ENCODE results near the gene GLT8D2. TPM values are rescaled to one million over a fixed set of nuclear protein-coding genes. Genes with fewer than 3 reads are reported as not detected.
A peak's percentile ranks its signal among the peaks of the same experiment; 100 is the strongest.

The GLT8D2 gene
- total RNA-seq, 1 donor: 55.3 TPM

DNA sequence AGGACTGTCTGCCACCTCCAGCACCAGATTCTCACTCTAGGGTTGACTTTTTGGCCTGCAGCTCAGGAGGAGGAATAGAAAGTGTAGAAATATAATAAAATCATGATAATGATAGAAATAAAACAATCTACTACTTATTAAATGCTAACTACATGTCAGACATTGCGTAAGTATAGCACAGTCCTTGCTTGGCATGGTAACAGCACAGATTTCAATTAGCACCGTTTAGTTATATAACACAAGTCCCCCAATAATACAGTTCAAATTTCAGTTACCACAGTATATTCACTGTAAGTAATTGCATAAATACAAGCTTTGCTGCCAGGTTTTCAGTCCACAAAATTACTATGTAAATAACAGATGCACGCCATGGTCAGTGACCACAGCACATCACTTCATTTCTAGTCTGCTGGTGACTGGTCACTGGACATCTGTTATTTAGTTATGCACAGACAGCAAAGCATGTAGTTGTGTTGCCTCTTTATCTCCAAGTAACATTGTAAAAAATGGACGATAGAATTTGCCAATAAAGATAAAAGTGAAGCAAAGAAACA, 6.5 kb upstream of the GLT8D2 start:
- TF ChIP-seq, protein P1, sequence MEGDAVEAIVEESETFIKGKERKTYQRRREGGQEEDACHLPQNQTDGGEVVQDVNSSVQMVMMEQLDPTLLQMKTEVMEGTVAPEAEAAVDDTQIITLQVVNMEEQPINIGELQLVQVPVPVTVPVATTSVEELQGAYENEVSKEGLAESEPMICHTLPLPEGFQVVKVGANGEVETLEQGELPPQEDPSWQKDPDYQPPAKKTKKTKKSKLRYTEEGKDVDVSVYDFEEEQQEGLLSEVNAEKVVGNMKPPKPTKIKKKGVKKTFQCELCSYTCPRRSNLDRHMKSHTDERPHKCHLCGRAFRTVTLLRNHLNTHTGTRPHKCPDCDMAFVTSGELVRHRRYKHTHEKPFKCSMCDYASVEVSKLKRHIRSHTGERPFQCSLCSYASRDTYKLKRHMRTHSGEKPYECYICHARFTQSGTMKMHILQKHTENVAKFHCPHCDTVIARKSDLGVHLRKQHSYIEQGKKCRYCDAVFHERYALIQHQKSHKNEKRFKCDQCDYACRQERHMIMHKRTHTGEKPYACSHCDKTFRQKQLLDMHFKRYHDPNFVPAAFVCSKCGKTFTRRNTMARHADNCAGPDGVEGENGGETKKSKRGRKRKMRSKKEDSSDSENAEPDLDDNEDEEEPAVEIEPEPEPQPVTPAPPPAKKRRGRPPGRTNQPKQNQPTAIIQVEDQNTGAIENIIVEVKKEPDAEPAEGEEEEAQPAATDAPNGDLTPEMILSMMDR (IDR thresholded peaks at IDR 0.05; ENCODE audit: insufficient read depth, low read length): no peak
- no peak for DNase-seq (ENCODE audit: low read depth)
- no peak overlapping the region for H3K4me3 ChIP-seq (ENCODE audit: low read depth, low read length)

- H3K4me3 ChIP-seq (ENCODE audit: low read depth, low read length): no peak overlapping the region
- TF ChIP-seq, protein P1 (IDR thresholded peaks at IDR 0.05; ENCODE audit: insufficient read depth, low read length): no peak
- DNase-seq (ENCODE audit: low read depth): peak; percentile 84
Measured at GRCh38 chr12:104055686-104056388, 5.8 kb upstream of the GLT8D2 start.

- TF ChIP-seq, protein P1 (IDR thresholded peaks at IDR 0.05; ENCODE audit: insufficient read depth, low read length): no peak
- H3K4me3 ChIP-seq (ENCODE audit: low read depth, low read length): no peak overlapping the region
Measured at GRCh38 chr12:104054681-104055346, 4.8 kb upstream of the GLT8D2 start.

DNA sequence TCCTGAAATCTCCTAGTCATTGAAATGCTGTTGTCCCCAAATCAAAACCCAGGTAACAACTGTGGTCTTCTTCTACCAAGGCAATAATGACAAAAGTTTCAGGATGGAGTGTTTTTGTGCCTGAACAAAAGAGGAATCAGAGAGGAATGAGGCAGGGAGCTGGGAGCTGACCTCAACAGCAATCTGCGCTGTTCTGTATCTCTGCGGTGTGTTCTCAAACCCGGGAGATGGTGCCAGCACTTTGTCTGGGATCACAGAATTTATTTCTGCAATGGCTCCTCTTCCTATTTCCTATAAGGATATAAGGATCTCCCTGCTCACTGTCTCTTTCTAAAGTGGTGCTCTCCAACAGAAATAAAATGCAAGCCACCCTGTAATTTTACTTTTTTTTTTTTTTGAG, 449 bp upstream of the GLT8D2 start:
- H3K4me3 ChIP-seq (ENCODE audit: low read depth, low read length): peak overlapping the region; percentile 75
- DNase-seq (ENCODE audit: low read depth): peak; percentile 38
- TF ChIP-seq, protein P1 (IDR thresholded peaks at IDR 0.05; ENCODE audit: insufficient read depth, low read length): no peak

More at GRCh38 chr12:104054681-104055346, 4.8 kb upstream of the GLT8D2 start:
- no peak for DNase-seq (ENCODE audit: low read depth)

DNA sequence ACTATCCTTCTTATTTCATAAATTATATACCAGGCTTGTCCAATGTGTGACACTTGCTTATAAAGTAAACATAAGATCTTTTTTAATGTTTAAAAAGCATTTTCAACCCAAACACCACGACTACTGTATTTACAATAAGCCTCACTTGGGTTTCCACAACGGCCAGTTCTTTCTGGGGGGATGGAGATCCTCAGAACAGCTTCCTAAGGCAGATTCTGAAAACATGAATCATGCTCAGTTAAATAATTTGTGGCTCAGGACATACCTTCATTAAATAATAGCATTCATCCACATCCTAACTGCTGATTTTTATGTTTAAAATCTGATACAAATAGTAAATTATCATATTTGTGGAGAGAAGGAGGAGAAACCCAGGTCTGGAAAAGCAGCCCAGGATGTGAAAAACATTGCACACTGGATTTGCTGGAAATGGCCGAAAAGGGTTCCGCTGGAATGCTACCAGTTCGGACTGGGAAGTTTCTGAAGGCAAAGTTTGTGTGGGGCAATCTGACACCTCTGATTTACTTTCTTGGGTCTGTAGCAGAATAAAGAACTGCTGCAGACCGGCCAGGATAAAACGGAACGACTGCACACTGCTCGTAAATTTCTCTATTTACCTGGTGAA, 597 bp downstream of the GLT8D2 start:
- H3K4me3 ChIP-seq (ENCODE audit: low read depth, low read length): peak overlapping the region; percentile 75
- peak; percentile 59 for DNase-seq (ENCODE audit: low read depth)
- TF ChIP-seq, protein P1 (IDR thresholded peaks at IDR 0.05; ENCODE audit: insufficient read depth, low read length): no peak

GRCh38 chr12:104048811-104049210, 1.2 kb downstream of the GLT8D2 start:
- peak overlapping the region; percentile 75 for H3K4me3 ChIP-seq (ENCODE audit: low read depth, low read length)
- TF ChIP-seq, protein P1 (IDR thresholded peaks at IDR 0.05; ENCODE audit: insufficient read depth, low read length): no peak
- peak; percentile 42 for DNase-seq (ENCODE audit: low read depth)
